Activated B cell treated with CpG ODN at 0.5 μM for 24 hours (primary cell): ENCODE data around the gene ZNF154. TPM values are rescaled to one million over a fixed set of nuclear protein-coding genes. Genes with fewer than 3 reads are reported as not detected.

Experiments used
- ATAC-seq: fragments of 200-7000 bp; cut with Tn5 transposase; one replicate; pipeline ENCODE4 v1.10.0; 2021; ENCODE audit warnings: low read depth, mild to moderate bottlenecking, moderate library complexity
- CTCF ChIA-PET: fragments of 350-600 bp; sonication (Branson Sonifier 250); formaldehyde crosslinking; loops from one replicate; lab custom pipeline; 2021; ENCODE audit warnings: antibody characterized with exemption; lab: Charles Lee
- POLR2A ChIA-PET: fragments of 350-600 bp; sonication (Branson Sonifier 250); formaldehyde crosslinking; loops from one replicate; lab custom pipeline; 2021; ENCODE audit warnings: antibody characterized with exemption; lab: Charles Lee
- DNase-seq: peaks from one replicate; pipeline ENCODE4 v3.0.0; 2022
- H3K27ac Mint-ChIP-seq: one replicate; pipeline ENCODE4 v1.8.0; 2020; ENCODE audit warnings: mixed read lengths
- H3K27me3 Mint-ChIP-seq: one replicate; pipeline ENCODE4 v1.8.0; 2021; ENCODE audit warnings: mixed read lengths
- H3K36me3 Mint-ChIP-seq: one replicate; pipeline ENCODE4 v1.8.0; 2021; ENCODE audit warnings: low read depth, mixed read lengths
- H3K4me1 Mint-ChIP-seq: one replicate; pipeline ENCODE4 v1.8.0; 2021; ENCODE audit warnings: mixed read lengths
- H3K4me3 Mint-ChIP-seq: one replicate; pipeline ENCODE4 v1.8.0; 2020; ENCODE audit warnings: mild to moderate bottlenecking, mixed read lengths
- H3K9me3 Mint-ChIP-seq: one replicate; pipeline ENCODE4 v1.8.0; 2020; ENCODE audit warnings: mixed read lengths
- CTCF ChIP-seq: fragments of 200-600 bp; IDR thresholded peaks from one replicate; pipeline ENCODE4 v1.8.0; 2022; ENCODE audit warnings: antibody characterized with exemption, mild to moderate bottlenecking
- intact Hi-C: fragments of 100-400 bp; cut with micrococcal nuclease; formaldehyde crosslinking; loops from one replicate; pipeline ENCODE4 v1.15.1; 2024
- total RNA-seq: library from RNA; stranded (reverse); gene quantifications from 2 replicates; pipeline ENCODE4 v1.2.3, GENCODE V29; 2022

The ZNF154 gene
- total RNA-seq, 1 donor from 2014 or later = 27.9 TPM

GRCh38 chr19:57719901-57720519, 11.0 kb upstream of the ZNF154 start:
- Mint-ChIP-seq H3K4me1 (peaks cover 11% of the 10 kb centered on the region), H3K27ac (no peak overlapping the region), H3K27me3 (no peaks in the 10 kb centered on the region), H3K4me3 (no peak overlapping the region), H3K36me3 (peaks cover 68% of the 10 kb centered on the region), H3K9me3 (peaks cover 12% of the 10 kb centered on the region)
- no peak for DNase-seq
- ChIA-PET CTCF (no interaction called here), POLR2A (no interaction called here)
- no peak for ATAC-seq
- intact Hi-C loops = no loop called here
- no peak for TF ChIP-seq CTCF

- Mint-ChIP-seq H3K27me3 (no peaks in the 10 kb centered on the region), H3K9me3 (peaks cover 12% of the 10 kb centered on the region), H3K36me3 (peaks cover 66% of the 10 kb centered on the region), H3K4me1 (peaks cover 7% of the 10 kb centered on the region), H3K4me3 (no peak overlapping the region), H3K27ac (no peak overlapping the region)
- ChIA-PET POLR2A (no interaction called here), CTCF (no interaction called here)
- TF ChIP-seq CTCF = no peak
- DNase-seq (no peak), ATAC-seq (no peak)
- intact Hi-C loops = no loop called here
These were observed 10.4 kb upstream of the ZNF154 start for GRCh38 chr19:57719424-57719823.

DNA sequence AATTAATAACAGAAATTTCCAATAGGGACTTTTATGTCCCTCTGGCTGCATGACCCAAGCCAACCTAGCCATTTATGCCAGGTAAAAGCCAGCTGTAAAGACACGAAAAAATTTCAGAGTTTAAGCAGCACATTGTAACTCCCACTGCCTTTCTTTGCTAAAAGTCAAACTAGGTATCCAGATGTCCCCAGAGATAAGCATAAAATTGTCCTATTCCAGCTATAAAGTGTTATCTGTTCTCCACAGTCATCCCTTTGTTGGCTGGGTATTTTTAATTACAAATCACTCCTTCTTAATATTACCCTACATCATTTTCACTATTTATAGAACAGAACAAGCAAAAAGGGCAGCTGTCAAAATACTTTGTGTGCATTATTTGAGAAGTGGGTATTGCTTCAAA, 3.2 kb upstream of the ZNF154 start:
- CTCF ChIA-PET = no interaction called here

GRCh38 chr19:57709616-57710015, 612 bp upstream of the ZNF154 start:
- intact Hi-C loops = loop anchor here (1.0 kb wide), 2 partner anchors 18 to 28 kb away; partner anchors contain the start of genes ZNF551 and ZNF671
- Mint-ChIP-seq H3K4me1 (peaks cover 41% of the 10 kb centered on the region), H3K27me3 (no peaks in the 10 kb centered on the region), H3K4me3 (peak overlapping the region; percentile 93), H3K27ac (no peak overlapping the region), H3K9me3 (peaks cover 5% of the 10 kb centered on the region), H3K36me3 (peaks cover 41% of the 10 kb centered on the region)
- CTCF ChIA-PET = no interaction called here
- POLR2A ChIA-PET = interaction anchor here (0.5 to 2.9 kb wide), 18 partner anchors 17 to 810 kb away, joined by 3 to 55 read pairs (median 4); partner anchors contain the start of genes ERVK3-1, ZBTB45, ZNF134 and ZNF211
- no peak for ATAC-seq
- TF ChIP-seq CTCF = no peak
- no peak for DNase-seq

More for the DNA sequence above, 3.2 kb upstream of the ZNF154 start:
- no peak overlapping the region for H3K27ac Mint-ChIP-seq
- peaks cover 2% of the 10 kb centered on the region for H3K9me3 Mint-ChIP-seq
- intact Hi-C loops = no loop called here
- H3K36me3 Mint-ChIP-seq = peaks cover 30% of the 10 kb centered on the region
- ATAC-seq (no peak), DNase-seq (no peak)
- H3K27me3 Mint-ChIP-seq = no peaks in the 10 kb centered on the region
- H3K4me3 Mint-ChIP-seq = no peak overlapping the region
- TF ChIP-seq CTCF = no peak
- H3K4me1 Mint-ChIP-seq = peaks cover 19% of the 10 kb centered on the region
- POLR2A ChIA-PET = interaction anchor here (0.6 kb wide), 1 partner anchor 520 kb away, joined by 3 read pairs; no protein-coding TSS in a partner anchor

DNA sequence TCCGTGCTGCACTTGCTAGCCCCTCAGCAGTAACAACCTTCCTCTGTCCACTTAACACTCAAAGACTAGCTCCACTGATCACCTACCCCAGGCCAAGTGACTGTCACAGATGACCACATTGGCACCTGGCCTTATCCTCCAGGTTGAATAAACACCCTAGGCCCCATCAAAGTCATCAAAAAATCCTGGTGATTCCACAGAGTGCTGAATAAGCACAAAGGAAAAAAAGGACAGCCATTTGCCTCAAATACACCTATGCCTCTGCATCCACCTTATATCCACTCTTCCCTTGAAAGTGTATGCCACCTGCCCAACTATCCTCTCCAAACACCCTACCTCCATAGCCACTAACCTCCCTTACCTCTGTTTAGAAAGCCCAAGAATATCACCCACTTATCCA, 2.7 kb downstream of the ZNF154 start:
- no peak overlapping the region for H3K4me3 Mint-ChIP-seq
- peaks cover 66% of the 10 kb centered on the region for H3K36me3 Mint-ChIP-seq
- CTCF ChIA-PET = no interaction called here
- peaks cover 18% of the 10 kb centered on the region for H3K9me3 Mint-ChIP-seq
- no peak for DNase-seq
- peaks cover 46% of the 10 kb centered on the region for H3K4me1 Mint-ChIP-seq
- TF ChIP-seq CTCF = no peak
- H3K27ac Mint-ChIP-seq = peak overlapping the region; percentile 27
- intact Hi-C loops = no loop called here
- no peaks in the 10 kb centered on the region for H3K27me3 Mint-ChIP-seq
- POLR2A ChIA-PET = no interaction called here
- no peak for ATAC-seq
